GM23338 (cell line): ENCODE measurements around the gene AMBRA1. TPM values are rescaled to one million over a fixed set of nuclear protein-coding genes. Genes with fewer than 3 reads are reported as not detected.

Experiments used
- ATAC-seq: fragments of 200-7000 bp; cut with Tn5 transposase; 3 replicates; pipeline ENCODE4 v1.9.1; 2020
- DNase-seq: peaks from one replicate; pipeline ENCODE4 v3.0.0-alpha.2; 2015; ENCODE audit warnings: low spot score
- H2AFZ ChIP-seq: fragments of 200-600 bp; sonication (generic); 2 replicates; pipeline ENCODE4 v1.8.0; 2016; ENCODE audit warnings: antibody characterized with exemption, mild to moderate bottlenecking, moderate library complexity
- H3F3A ChIP-seq: fragments of 200-600 bp; sonication (generic); replicated peaks from 2 replicates; pipeline ENCODE4 v1.8.0; 2017; ENCODE audit warnings: antibody characterized with exemption, mixed run types, low read depth
- H3K27ac ChIP-seq: fragments of 200-600 bp; sonication (generic); 2 replicates; pipeline ENCODE4 v1.6.1; 2016; ENCODE audit warnings: low read depth
- H3K27me3 ChIP-seq: fragments of 200-600 bp; sonication (generic); 2 replicates; pipeline ENCODE4 v1.8.0; 2016; ENCODE audit warnings: mild to moderate bottlenecking, mixed run types, moderate library complexity; ENCODE audit not compliant: insufficient read depth
- H3K36me3 ChIP-seq: fragments of 200-600 bp; sonication (generic); 2 replicates; pipeline ENCODE4 v1.8.0; 2016; ENCODE audit warnings: mild to moderate bottlenecking; ENCODE audit not compliant: insufficient read depth
- H3K4me1 ChIP-seq: fragments of 200-600 bp; sonication (generic); 2 replicates; pipeline ENCODE4 v1.8.0; 2016; ENCODE audit warnings: mild to moderate bottlenecking, moderate library complexity; ENCODE audit not compliant: insufficient read depth
- H3K4me2 ChIP-seq: fragments of 200-600 bp; sonication (generic); 2 replicates; pipeline ENCODE4 v1.7.1; 2017; ENCODE audit warnings: mixed run types
- H3K4me3 ChIP-seq: fragments of 200-600 bp; sonication (generic); 2 replicates; pipeline ENCODE4 v1.6.1; 2016; ENCODE audit warnings: mixed run types
- H3K79me2 ChIP-seq: fragments of 200-600 bp; sonication (generic); replicated peaks from 2 replicates; pipeline ENCODE4 v1.8.0; 2017; ENCODE audit warnings: mild to moderate bottlenecking; ENCODE audit not compliant: insufficient read depth
- H3K9me2 ChIP-seq: fragments of 200-600 bp; sonication (generic); 2 replicates; pipeline ENCODE4 v1.8.0; 2017; ENCODE audit not compliant: insufficient read depth
- H4K20me1 ChIP-seq: fragments of 200-600 bp; sonication (generic); replicated peaks from 2 replicates; pipeline ENCODE4 v1.8.0; 2017; ENCODE audit warnings: mild to moderate bottlenecking; ENCODE audit not compliant: insufficient read depth
- H3K27ac Mint-ChIP-seq: 2 replicates; pipeline ENCODE4 v1.8.0; 2020; ENCODE audit warnings: inconsistent platforms, mild to moderate bottlenecking, moderate library complexity, mixed read lengths
- H3K27me3 Mint-ChIP-seq: 3 replicates; pipeline ENCODE4 v1.8.0; 2022; ENCODE audit warnings: low read depth, mild to moderate bottlenecking, moderate library complexity, mixed read lengths, inconsistent platforms; ENCODE audit not compliant: insufficient read depth, poor library complexity
- H3K36me3 Mint-ChIP-seq: 3 replicates; pipeline ENCODE4 v1.8.0; 2021; ENCODE audit warnings: low read depth, mild to moderate bottlenecking, inconsistent platforms, moderate library complexity, mixed read lengths
- H3K4me1 Mint-ChIP-seq: 3 replicates; pipeline ENCODE4 v1.8.0; 2020; ENCODE audit warnings: mild to moderate bottlenecking, inconsistent platforms, mixed read lengths
- H3K4me3 Mint-ChIP-seq: 3 replicates; pipeline ENCODE4 v1.8.0; 2021; ENCODE audit warnings: moderate library complexity, mild to moderate bottlenecking, inconsistent platforms, mixed read lengths
- H3K9me3 Mint-ChIP-seq: 3 replicates; pipeline ENCODE4 v1.8.0; 2020; ENCODE audit warnings: moderate library complexity, mild to moderate bottlenecking, inconsistent platforms, mixed read lengths
- CREB1 ChIP-seq: fragments of 250-450 bp; sonication (Bioruptor Pico); IDR thresholded peaks from 2 replicates; pipeline ENCODE4 v1.5.0; 2020; ENCODE audit warnings: low read depth, mild to moderate bottlenecking, moderate library complexity
- ETS1 ChIP-seq: IDR thresholded peaks from 2 replicates; pipeline ENCODE4 v1.6.1; 2016; ENCODE audit warnings: antibody characterized with exemption
- EZH2 ChIP-seq: fragments of 200-600 bp; sonication (generic); IDR thresholded peaks from one replicate; pipeline ENCODE4 v1.8.0; 2017; ENCODE audit warnings: antibody characterized with exemption, mild to moderate bottlenecking, low read depth; ENCODE audit not compliant: unreplicated experiment
- NANOG ChIP-seq: IDR thresholded peaks from 2 replicates; pipeline ENCODE4 v1.6.1; 2016; ENCODE audit warnings: antibody characterized with exemption, borderline replicate concordance
- POLR2AphosphoS5 ChIP-seq: IDR thresholded peaks from 2 replicates; pipeline ENCODE4 v1.6.1; 2016; ENCODE audit warnings: antibody characterized with exemption, low read depth
- REST ChIP-seq: IDR thresholded peaks from one replicate; pipeline ENCODE4 v1.6.1; 2018; ENCODE audit warnings: antibody characterized with exemption; ENCODE audit not compliant: unreplicated experiment
- STAT1 ChIP-seq: IDR thresholded peaks from one replicate; pipeline ENCODE4 v1.6.1; 2016; ENCODE audit warnings: antibody characterized with exemption; ENCODE audit not compliant: unreplicated experiment
- ZNF114 ChIP-seq: fragments of 250-450 bp; sonication (Bioruptor Pico); IDR thresholded peaks from 2 replicates; pipeline ENCODE4 v1.5.0; 2020; ENCODE audit warnings: mild to moderate bottlenecking, moderate library complexity
- ZNF331 ChIP-seq: fragments of 250-450 bp; sonication (Bioruptor Pico); IDR thresholded peaks from 2 replicates; pipeline ENCODE4 v1.5.0; 2020; ENCODE audit warnings: low read depth, mild to moderate bottlenecking, moderate library complexity
- ZNF462 ChIP-seq: fragments of 250-450 bp; sonication (Bioruptor Pico); IDR thresholded peaks from 2 replicates; pipeline ENCODE4 v1.5.0; 2020; ENCODE audit warnings: mild to moderate bottlenecking, moderate library complexity
- polyA plus RNA-seq: library from polyadenylated mRNA; unstranded; fragments of >200 nt; fragmentation: Nextera tagmentation; extraction: Ambion mirVana; gene quantifications from 2 replicates; pipeline ENCODE4 v1.2.1, GENCODE V29; 2016
- total RNA-seq: library from RNA; depleted of rRNA; stranded (reverse); fragments of >200 nt; shearing (Covaris generic); gene quantifications from 2 replicates; pipeline ENCODE4 v1.2.3, GENCODE V29; 2014

AMBRA1 gene
- total and polyA plus RNA-seq, 2 experiments from 2014 or later = 8.3 to 34.8 TPM

GRCh38 chr11:46478196-46478595 is 115.6 kb downstream of the AMBRA1 start:
- Histone ChIP-seq H3K79me2 (peaks cover 5% of the 10 kb centered on the region; the same call in 1 of the 2 replicates), H3K4me2 (no peak overlapping the region), H4K20me1 (peaks cover 11% of the 10 kb centered on the region), H3K27ac (no peak overlapping the region), H2AFZ (no peak overlapping the region), H3K4me3 (no peak overlapping the region), H3K36me3 (no peaks in the 10 kb centered on the region), H3K4me1 (no peaks in the 10 kb centered on the region), H3K9me2 (no peaks in the 10 kb centered on the region), H3K27me3 (no peaks in the 10 kb centered on the region), H3F3A (no peaks in the 10 kb centered on the region)
- Mint-ChIP-seq H3K36me3 (no peaks in the 10 kb centered on the region), H3K9me3 (no peaks in the 10 kb centered on the region), H3K4me3 (no peak overlapping the region), H3K27me3 (no peaks in the 10 kb centered on the region), H3K4me1 (peaks cover under 1% of the 10 kb centered on the region; the same call in 1 of the 3 replicates), H3K27ac (no peak overlapping the region)
- TF ChIP-seq CREB1 (CRISPR knock-in tag) = no peak
- TF ChIP-seq ETS1 = no peak
- no peak for TF ChIP-seq ZNF114 (CRISPR knock-in tag)
- no peak for TF ChIP-seq STAT1
- TF ChIP-seq ZNF462 (CRISPR knock-in tag) = no peak
- ATAC-seq (no peak), DNase-seq (no peak)

- Mint-ChIP-seq H3K27me3 (no peaks in the 10 kb centered on the region), H3K4me1 (no peaks in the 10 kb centered on the region), H3K9me3 (no peaks in the 10 kb centered on the region), H3K4me3 (no peak overlapping the region), H3K36me3 (no peaks in the 10 kb centered on the region), H3K27ac (no peak overlapping the region)
- ATAC-seq (no peak), DNase-seq (no peak)
- Histone ChIP-seq H3K4me3 (no peak overlapping the region), H3K4me1 (no peaks in the 10 kb centered on the region), H3K27me3 (no peaks in the 10 kb centered on the region), H3K9me2 (no peaks in the 10 kb centered on the region), H2AFZ (no peak overlapping the region), H3K4me2 (no peak overlapping the region), H3K36me3 (no peaks in the 10 kb centered on the region), H3K79me2 (peaks cover 5% of the 10 kb centered on the region; the same call in 1 of the 2 replicates), H3K27ac (no peak overlapping the region), H4K20me1 (peaks cover 7% of the 10 kb centered on the region), H3F3A (no peaks in the 10 kb centered on the region)
- no peak for TF ChIP-seq STAT1
- no peak for TF ChIP-seq REST
- TF ChIP-seq ZNF331 (CRISPR knock-in tag) = no peak
- no peak for TF ChIP-seq POLR2AphosphoS5
- no peak for TF ChIP-seq EZH2
- no peak for TF ChIP-seq NANOG
These were observed 116.7 kb downstream of the AMBRA1 start for GRCh38 chr11:46477136-46477535.
